Nephron progenitor cell (in vitro differentiated cells): ENCODE data around the gene DNAI2.

ENCODE experiments used
- DNase-seq: peaks from one replicate; pipeline ENCODE4 v3.0.0; 2021
- H3K27ac Mint-ChIP-seq: 2 replicates; pipeline ENCODE4 v1.8.0; 2021; ENCODE audit warnings: mild to moderate bottlenecking, moderate library complexity, mixed read lengths
- H3K27me3 Mint-ChIP-seq: 2 replicates; pipeline ENCODE4 v1.8.0; 2021; ENCODE audit warnings: mild to moderate bottlenecking, low read depth, mixed read lengths; ENCODE audit not compliant: poor library complexity
- H3K36me3 Mint-ChIP-seq: 2 replicates; pipeline ENCODE4 v1.8.0; 2021; ENCODE audit warnings: low read depth, mixed read lengths
- H3K4me1 Mint-ChIP-seq: 2 replicates; pipeline ENCODE4 v1.8.0; 2021; ENCODE audit warnings: mixed read lengths
- H3K4me3 Mint-ChIP-seq: 2 replicates; pipeline ENCODE4 v1.8.0; 2021; ENCODE audit warnings: mild to moderate bottlenecking, moderate library complexity, mixed read lengths
- H3K9me3 Mint-ChIP-seq: 2 replicates; pipeline ENCODE4 v1.8.0; 2021; ENCODE audit warnings: mild to moderate bottlenecking, moderate library complexity, mixed read lengths
- TF ChIP-seq, protein P1 (sequence below): fragments of 200-600 bp; sonication (generic); IDR thresholded peaks from 2 replicates; pipeline ENCODE4 v1.5.0; 2021; ENCODE audit warnings: antibody characterized with exemption

The DNAI2 gene

DNA sequence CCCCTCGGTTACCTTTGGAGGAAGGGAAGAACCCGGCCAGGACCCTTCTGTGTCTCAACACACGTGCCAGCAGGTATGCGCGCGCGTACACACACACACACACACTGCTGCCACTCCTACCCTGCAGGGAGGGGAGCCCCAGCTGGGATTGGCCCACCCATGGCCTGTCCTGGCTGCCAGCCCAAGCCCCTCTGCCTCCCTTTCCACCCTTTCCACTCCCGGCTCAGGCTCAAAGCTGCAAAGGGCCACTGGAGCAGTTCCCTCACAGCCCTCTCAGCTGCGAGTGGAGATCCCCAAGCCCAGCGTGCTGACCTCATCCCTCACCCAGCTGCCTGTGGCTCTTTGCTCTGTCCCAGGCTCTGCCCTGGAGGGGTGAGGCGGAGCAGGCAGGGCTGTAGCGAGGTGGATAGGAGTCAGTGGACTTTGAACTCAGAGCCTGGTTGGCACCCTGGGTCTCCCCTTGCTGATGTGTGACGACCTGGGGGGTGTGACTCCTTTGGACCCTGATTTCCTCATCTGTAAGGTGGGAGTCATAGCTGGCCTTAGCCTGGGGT lies 66.5 kb downstream of the DNAI2 start:
- Mint-ChIP-seq H3K27ac (no peak overlapping the region), H3K9me3 (no peaks in the 10 kb centered on the region), H3K36me3 (no peaks in the 10 kb centered on the region), H3K4me3 (no peak overlapping the region), H3K27me3 (peaks cover 24% of the 10 kb centered on the region), H3K4me1 (peaks cover 5% of the 10 kb centered on the region)
- TF ChIP-seq, protein P1, sequence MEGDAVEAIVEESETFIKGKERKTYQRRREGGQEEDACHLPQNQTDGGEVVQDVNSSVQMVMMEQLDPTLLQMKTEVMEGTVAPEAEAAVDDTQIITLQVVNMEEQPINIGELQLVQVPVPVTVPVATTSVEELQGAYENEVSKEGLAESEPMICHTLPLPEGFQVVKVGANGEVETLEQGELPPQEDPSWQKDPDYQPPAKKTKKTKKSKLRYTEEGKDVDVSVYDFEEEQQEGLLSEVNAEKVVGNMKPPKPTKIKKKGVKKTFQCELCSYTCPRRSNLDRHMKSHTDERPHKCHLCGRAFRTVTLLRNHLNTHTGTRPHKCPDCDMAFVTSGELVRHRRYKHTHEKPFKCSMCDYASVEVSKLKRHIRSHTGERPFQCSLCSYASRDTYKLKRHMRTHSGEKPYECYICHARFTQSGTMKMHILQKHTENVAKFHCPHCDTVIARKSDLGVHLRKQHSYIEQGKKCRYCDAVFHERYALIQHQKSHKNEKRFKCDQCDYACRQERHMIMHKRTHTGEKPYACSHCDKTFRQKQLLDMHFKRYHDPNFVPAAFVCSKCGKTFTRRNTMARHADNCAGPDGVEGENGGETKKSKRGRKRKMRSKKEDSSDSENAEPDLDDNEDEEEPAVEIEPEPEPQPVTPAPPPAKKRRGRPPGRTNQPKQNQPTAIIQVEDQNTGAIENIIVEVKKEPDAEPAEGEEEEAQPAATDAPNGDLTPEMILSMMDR: no peak
- DNase-seq: no peak

DNA sequence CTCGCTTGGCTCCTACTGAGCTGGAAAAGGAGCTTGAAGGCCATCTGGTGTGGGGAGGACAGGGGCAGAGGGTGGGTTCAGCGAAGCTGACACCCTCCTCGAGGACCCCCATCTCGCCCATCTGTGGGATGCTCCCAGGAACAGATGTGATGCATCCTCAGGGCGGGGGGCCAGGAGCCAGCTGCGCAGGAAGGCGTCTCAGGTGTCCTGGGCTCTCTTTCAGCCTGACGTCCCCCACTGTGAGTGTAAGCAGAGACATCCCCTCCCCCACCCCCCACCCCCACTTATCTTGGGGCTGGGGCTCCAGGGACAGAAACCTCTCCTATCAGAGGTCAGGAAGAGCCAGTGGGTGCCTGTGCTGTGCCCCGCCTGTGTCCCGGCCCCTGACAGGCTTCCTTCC lies 68.2 kb downstream of the DNAI2 start:
- no peak overlapping the region for H3K4me3 Mint-ChIP-seq
- H3K36me3 Mint-ChIP-seq: no peaks in the 10 kb centered on the region
- H3K9me3 Mint-ChIP-seq: no peaks in the 10 kb centered on the region
- TF ChIP-seq, protein P1: no peak
- H3K27ac Mint-ChIP-seq: no peak overlapping the region
- no peak for DNase-seq
- H3K4me1 Mint-ChIP-seq: peaks cover 5% of the 10 kb centered on the region
- H3K27me3 Mint-ChIP-seq: peaks cover 23% of the 10 kb centered on the region

DNA sequence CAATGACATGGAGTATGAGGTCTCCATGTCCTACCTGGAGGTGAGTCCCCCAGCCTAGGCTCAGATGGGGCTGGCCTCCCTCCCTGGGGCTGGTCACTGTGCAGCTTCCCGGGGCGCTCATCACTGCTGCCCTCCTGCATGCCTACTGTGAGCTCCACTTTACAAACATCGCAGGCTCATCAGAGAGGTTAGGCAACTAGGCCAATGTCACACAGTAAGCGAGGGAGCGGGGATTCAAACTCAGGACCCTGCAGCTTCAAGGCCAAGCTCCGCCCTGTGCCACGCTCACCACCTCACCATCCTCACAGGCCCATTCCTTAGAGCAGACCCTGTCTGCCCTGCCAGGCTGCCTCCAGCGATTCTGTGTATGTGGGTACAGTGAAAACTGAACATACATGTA lies 69.1 kb downstream of the DNAI2 start:
- Mint-ChIP-seq H3K27ac (no peak overlapping the region), H3K36me3 (no peaks in the 10 kb centered on the region), H3K27me3 (peaks cover 29% of the 10 kb centered on the region), H3K9me3 (no peaks in the 10 kb centered on the region), H3K4me1 (peaks cover 5% of the 10 kb centered on the region), H3K4me3 (no peak overlapping the region)
- TF ChIP-seq, protein P1: no peak
- no peak for DNase-seq

DNA sequence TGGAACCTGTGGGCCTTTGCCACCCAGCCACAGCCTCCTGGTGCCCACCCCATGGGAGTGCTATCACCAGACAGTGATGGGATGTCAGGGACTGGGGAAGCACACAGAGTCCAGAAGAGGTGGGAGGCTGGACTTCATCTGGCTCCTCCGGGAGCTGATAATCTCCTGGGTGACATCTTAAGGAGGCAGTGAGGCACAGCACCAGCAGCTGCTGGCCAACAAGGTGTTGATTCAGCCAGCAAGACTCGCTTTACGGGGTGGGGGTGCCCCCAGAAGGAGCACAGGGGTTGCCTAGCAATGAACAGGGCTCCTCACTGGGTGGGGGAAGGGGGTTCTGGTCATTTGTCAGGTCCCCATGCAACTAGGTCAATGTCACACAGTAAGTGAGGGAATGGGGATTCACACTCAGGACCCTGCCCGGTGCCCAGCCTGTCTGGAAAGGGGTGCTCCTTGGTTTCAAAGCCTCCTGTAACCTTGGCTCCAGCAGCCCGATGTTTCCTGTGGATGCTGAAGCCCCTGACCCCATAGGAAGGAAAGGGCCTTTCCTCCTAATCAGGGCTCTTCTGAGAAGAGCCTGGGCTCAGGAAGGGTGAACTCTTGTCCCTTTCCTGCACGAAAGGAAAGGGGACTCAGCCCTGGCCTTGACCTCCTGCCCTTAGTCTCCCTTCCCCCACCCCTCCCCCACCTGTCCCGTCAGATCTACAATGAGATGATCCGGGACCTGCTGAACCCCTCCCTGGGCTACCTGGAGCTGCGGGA lies 69.7 kb downstream of the DNAI2 start:
- H3K27me3 Mint-ChIP-seq: peaks cover 32% of the 10 kb centered on the region
- TF ChIP-seq, protein P1: no peak

DNA sequence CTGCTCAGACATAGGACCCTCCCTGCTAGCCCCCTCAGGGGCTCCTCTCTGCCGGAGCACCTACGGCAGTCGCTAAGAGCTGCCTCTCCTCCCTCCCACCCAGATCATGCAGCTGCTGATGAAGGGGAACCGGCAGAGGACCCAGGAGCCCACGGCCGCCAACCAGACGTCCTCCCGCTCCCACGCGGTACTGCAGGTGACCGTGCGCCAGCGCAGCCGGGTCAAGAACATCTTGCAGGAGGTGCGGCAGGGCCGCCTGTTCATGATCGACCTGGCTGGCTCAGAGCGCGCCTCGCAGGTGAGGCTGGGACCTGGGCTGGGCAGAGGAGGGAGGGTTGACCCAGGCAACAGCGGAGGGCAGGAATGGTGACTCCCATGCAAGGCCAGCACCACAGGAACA lies 70.6 kb downstream of the DNAI2 start:
- DNase-seq: no peak
- peaks cover 5% of the 10 kb centered on the region for H3K4me1 Mint-ChIP-seq
- TF ChIP-seq, protein P1: no peak
- H3K4me3 Mint-ChIP-seq: no peak overlapping the region
- no peaks in the 10 kb centered on the region for H3K9me3 Mint-ChIP-seq
- no peaks in the 10 kb centered on the region for H3K36me3 Mint-ChIP-seq
- peaks cover 41% of the 10 kb centered on the region for H3K27me3 Mint-ChIP-seq
- no peak overlapping the region for H3K27ac Mint-ChIP-seq

More for the DNA sequence above, 69.7 kb downstream of the DNAI2 start:
- Mint-ChIP-seq H3K27ac (no peak overlapping the region), H3K9me3 (no peaks in the 10 kb centered on the region), H3K36me3 (no peaks in the 10 kb centered on the region), H3K4me3 (no peak overlapping the region), H3K4me1 (peaks cover 5% of the 10 kb centered on the region)
- DNase-seq: no peak
